NCI-H2171 (cell line): ENCODE data around the gene HNRNPUL1.

Experiments used
- DNase-seq: peaks from one replicate; lab custom pipeline; 2025; lab: John Stamatoyannopoulos, UW

Gene HNRNPUL1

DNA sequence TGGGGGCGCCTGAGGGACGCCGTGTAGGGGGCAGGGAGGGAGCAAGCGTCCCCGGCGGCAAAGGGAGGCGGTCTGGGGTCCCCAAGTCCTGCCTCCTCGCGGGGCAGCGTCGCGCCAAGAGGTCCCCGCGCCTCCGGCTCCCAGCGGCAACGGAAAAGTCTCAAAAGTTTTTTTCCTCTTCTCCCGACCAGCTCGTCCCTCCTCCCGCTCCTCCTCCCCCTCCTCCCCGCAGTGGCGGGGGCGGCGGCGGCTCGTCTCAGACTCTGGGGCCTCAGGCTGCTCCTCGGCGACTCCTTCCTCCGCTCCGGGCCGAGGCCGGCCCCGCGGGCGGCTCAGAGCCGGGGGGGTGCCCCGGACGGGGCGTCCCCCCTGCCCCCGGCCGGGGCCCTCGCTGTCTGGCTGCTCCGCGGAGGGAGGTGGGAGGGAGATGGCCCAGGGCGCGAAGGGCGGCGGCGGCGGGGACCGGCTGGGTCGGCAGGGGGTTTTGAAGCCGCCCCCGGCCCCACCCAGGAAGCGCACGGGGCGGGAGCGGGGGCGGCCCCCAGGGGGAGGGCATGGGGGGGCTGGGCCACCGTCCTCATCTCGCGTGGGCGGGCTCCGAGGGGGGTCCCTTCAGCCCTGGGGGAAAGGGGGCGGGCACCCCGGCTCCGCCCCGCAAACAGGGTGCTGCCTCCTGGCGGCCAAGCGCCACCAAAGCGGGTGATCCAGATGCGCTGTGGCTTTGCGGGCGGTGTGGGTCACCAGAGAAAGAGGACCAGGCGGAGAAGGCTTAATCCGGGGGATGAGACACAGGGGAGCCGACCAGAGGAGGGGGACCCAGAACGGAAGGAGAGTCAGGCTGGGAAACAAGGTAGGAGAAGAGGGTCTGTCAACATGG lies 89.5 kb downstream of the HNRNPUL1 start, which contains the start of gene TGFB1:
Gene TGFB1 (minus strand): TSS at position 457 of the 877 bp plus-strand sequence. CDS start 878 bp downstream, outside the sequence.
- no peak for DNase-seq

DNA sequence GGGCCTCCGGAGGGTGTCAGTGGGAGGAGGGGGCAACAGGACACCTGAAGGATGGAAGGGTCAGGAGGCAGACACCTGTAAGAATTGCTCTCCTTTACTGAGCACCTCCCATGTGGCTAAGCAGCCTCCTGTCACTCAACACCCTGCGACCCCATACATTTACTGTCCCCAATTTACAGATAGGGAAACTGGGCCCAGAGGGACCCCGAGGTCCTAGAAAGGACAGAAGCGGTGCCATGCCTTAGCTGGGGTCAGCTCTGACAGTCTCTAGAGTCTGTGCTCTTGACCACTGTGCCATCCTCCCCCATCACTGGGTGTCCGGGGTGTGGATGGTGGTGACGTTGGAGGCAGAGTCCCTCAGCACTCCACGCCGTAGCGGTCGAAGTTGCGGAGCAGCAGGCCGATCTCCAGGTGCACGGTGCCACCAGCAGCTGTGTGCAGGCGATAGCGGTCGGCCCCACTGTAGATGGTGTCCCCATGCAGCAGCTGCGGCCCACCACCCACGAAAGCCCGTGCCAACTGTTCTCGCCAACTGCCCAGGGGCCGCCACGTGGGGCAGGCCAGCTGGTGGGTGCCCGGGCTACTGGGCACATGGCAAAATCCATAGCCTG lies 90.3 kb downstream of the HNRNPUL1 start:
- no peak for DNase-seq

DNA sequence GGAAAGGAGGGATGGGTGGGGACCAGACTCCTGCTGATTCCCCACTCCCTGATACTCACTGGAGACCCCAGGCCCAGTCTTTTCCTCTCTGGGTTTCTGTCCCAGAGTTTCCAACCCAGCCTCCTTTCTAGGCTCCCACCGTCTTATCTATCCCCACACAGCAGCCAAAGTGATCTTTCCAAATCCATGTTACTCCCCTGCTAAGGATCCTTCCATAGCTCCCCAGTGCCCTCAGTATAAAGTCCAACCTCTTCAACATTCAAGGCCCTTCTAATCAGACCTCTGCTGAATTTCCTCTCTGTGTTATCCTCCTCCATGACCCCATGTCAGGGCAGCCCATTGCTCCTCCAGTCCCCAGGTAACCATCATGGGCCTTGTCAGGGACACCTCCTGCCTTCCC lies 90.9 kb downstream of the HNRNPUL1 start:
- no peak for DNase-seq

DNA sequence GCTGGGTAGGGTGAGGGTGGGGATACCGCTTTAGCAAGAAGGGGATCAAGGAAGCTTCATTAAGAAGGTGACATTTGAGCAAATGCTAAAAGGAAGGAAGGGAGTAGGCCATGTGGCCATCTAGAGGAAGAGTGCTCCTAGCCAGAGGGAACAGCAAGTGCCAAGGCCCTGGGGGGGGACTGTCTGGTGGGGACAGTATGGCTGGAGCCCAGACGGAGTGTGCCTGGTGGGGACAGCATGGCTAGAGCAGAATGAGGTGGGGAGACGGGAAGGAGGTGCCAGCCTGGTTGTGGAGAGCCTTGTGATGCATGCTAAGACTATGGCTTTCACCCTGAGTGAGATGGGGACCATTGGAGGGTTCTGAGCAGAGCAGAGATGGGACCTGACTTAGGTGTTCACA lies 91.6 kb downstream of the HNRNPUL1 start:
- DNase-seq, result no peak

DNA sequence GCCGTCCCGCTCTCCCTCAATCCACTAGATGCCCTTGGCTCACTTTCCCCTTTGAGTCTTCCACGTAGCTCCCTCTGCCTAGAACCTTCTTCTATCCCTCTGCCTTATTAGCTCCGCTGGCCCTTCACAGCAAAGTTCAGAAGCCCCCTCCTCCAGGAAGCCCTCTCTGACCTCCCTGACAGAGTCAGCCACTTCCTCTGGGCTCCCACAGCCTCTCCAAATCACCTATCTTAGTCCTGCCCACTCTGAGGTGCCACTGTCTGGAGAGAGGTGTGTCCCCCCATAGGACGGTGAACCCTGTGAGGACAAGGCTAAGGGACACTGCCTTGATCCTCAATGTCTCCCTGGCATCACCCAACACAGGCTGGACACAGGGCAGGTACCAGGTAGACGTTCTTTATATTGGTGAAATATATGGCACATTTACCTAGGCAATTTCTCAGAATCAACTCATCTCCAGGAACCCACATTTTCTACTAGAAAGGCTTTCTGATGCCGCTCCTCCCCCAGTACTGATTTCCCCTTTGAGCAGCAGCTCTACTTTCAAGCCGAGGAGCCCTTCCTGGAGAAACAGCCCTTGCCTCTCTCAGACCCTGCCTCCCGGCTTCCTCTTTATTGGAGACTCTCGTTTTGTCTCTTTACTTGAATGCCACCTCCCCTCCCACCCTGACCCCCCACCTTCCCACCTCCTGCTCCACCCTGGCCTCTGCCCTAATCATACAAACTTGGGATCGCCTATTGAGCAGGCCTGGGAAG lies 93.0 kb downstream of the HNRNPUL1 start:
- no peak for DNase-seq
